Spleen (tissue), 11 donors: ENCODE results near the gene PRKRIP1. TPM values are rescaled to one million over a fixed set of nuclear protein-coding genes. Genes with fewer than 3 reads are reported as not detected.
"Not testable (repeated sequence)": the region's sequence is repeated elsewhere in the genome, so short reads cannot be mapped to it uniquely, and the experiment has no call there.

ENCODE experiments used
- DNase-seq: peaks from one replicate; pipeline ENCODE4 v3.0.0-alpha.2; 2020
- H3K27ac ChIP-seq, 8 donors: fragments of 200-600 bp; sonication (generic) in 7 of 8; 1 replicate in 4 of 8; 2 replicates in 4 of 8; pipeline versions ENCODE4 v1.5.0 to v1.8.0; 2016 to 2021; ENCODE audit warnings: inconsistent platforms in 4 of 8, mild to moderate bottlenecking in 4 of 8, moderate library complexity in 1 of 8
- H3K27me3 ChIP-seq, 7 donors: fragments of 200-600 bp; sonication (generic) in 6 of 7; replicated peaks in 1 of 7; 1 replicate in 4 of 7; 2 replicates in 3 of 7; pipeline versions ENCODE4 v1.5.0 to v1.8.0; 2016 to 2021; ENCODE audit warnings: inconsistent platforms in 3 of 7, mild to moderate bottlenecking in 1 of 7
- H3K36me3 ChIP-seq, 6 donors: fragments of 200-600 bp; sonication (generic) in 5 of 6; 1 replicate in 4 of 6; 2 replicates in 2 of 6; pipeline versions ENCODE4 v1.5.0 to v1.8.0; 2016 to 2021; ENCODE audit warnings: inconsistent platforms in 2 of 6
- H3K4me1 ChIP-seq, 6 donors: fragments of 200-600 bp; sonication (generic) in 5 of 6; 1 replicate in 3 of 6; 2 replicates in 3 of 6; pipeline versions ENCODE4 v1.5.0 to v1.8.0; 2016 to 2021; ENCODE audit warnings: inconsistent platforms in 3 of 6
- H3K4me3 ChIP-seq, 8 donors: fragments of 200-600 bp; sonication (generic) in 7 of 8; 1 replicate in 4 of 8; 2 replicates in 4 of 8; pipeline versions ENCODE4 v1.5.0 to v1.8.0; 2016 to 2021; ENCODE audit warnings: inconsistent platforms in 4 of 8, mild to moderate bottlenecking in 4 of 8, moderate library complexity in 2 of 8
- H3K9me3 ChIP-seq, 8 donors: fragments of 200-600 bp; sonication (generic) in 7 of 8; 1 replicate in 4 of 8; 2 replicates in 4 of 8; pipeline versions ENCODE4 v1.5.0 to v1.8.0; 2016 to 2021; ENCODE audit warnings: inconsistent platforms in 4 of 8
- CTCF ChIP-seq, 11 experiments: fragments of 200-600 bp in 7 of 11; fragments of 450-650 bp in 4 of 11; sonication (generic) in 4 of 11; IDR thresholded peaks in 8 of 11; conservative IDR thresholded peaks in 3 of 11; 1 replicate in 7 of 11; 2 replicates in 4 of 11; pipeline versions ENCODE4 v1.4.0 to v1.8.0; 2016 to 2021; ENCODE audit warnings: antibody characterized with exemption in 11 of 11, inconsistent platforms in 4 of 11, mild to moderate bottlenecking in 1 of 11
- POLR2A ChIP-seq, 3 donors: fragments of 450-650 bp; IDR thresholded peaks; one replicate each; pipeline ENCODE4 v1.5.1; 2017; ENCODE audit warnings: antibody characterized with exemption in 3 of 3, mild to moderate bottlenecking in 1 of 3
- POLR2AphosphoS5 ChIP-seq, 3 donors: sonication (generic); formaldehyde crosslinking; IDR thresholded peaks; one replicate each; pipeline ENCODE4 v1.5.1; 2017; ENCODE audit warnings: antibody characterized with exemption in 3 of 3
- WGBS, 5 donors: extraction: QIAGEN DNeasy Blood & Tissue Kit in 3 of 5; methylation state at CpG; one replicate each; pipeline versions ENCODE4 v1.1.5 to v1.1.7; 2013 to 2018; 5-methylcytosine and 5-hydroxymethylcytosine counted together
- intact Hi-C: fragments of 100-400 bp; cut with DNase I; formaldehyde crosslinking; loops from one replicate; pipeline ENCODE4 v1.15.0; 2023; ENCODE audit warnings: low total_unique reads
- polyA plus RNA-seq, 3 donors: library from polyadenylated mRNA; stranded (reverse); fragments of 200-250 nt; gene quantifications; one replicate each; pipeline ENCODE4 v1.2.1, GENCODE V29; 2013
- total RNA-seq, 7 donors: library from RNA; depleted of rRNA in 3 of 7; stranded (reverse); fragments of >200 nt in 3 of 7; fragmentation: NEBNext Ultra II Directional in 4 of 7; extraction: Animal tissue kit (Norgen Biotek cat#: 25700) in 4 of 7; gene quantifications; one replicate each; pipeline versions ENCODE4 v1.1.0 to v1.2.1, GENCODE V29; 2016 to 2021
- donor health status: healthy with polysubstance abuse.
- donor health status: DM: no; HTN: no; CAD: no; lungs with moderate emphysema.
- donor health status: DM: no; HTN: no; CAD: no.
- donor health status: Bipolar disorder and iron deficiency.
- donor health status: healthy.
- donor health status: DM: no; HTN: no; CAD: no.
- donor health status: DM: yes; HTN: yes; CAD: no.

PRKRIP1 gene
- total and polyA plus RNA-seq, 10 donors: 25.0 to 45.7 (median 30.4) TPM

- intact Hi-C loops: loop anchor here (5.0 kb wide), 1 partner anchor 48 kb away; no protein-coding TSS in a partner anchor
- H3K9me3 ChIP-seq, H3K27me3 ChIP-seq, H3K27ac ChIP-seq, H3K4me3 ChIP-seq, DNase-seq, H3K4me1 ChIP-seq: not testable (repeated sequence)
- H3K36me3 ChIP-seq: peaks cover 0 to 53% (median 42%) of the 10 kb centered on the region in 6 donors
- TF ChIP-seq POLR2AphosphoS5 (IDR thresholded peaks at IDR 0.05): peak in 1 of 3 donors; percentile 8
- WGBS, 5 donors: 85 to 90% (median 89%) methylated on average over 10 of the region's 10 CpGs
Measured at GRCh38 chr7:102454932-102455331, 58.8 kb downstream of the PRKRIP1 start.

GRCh38 chr7:102455596-102455995 lies 59.4 kb downstream of the PRKRIP1 start:
- Histone ChIP-seq H3K36me3 (peaks cover 0 to 53% (median 42%) of the 10 kb centered on the region in 6 donors), H3K27ac (no peak overlapping the region), H3K9me3 (no peaks in the 10 kb centered on the region), H3K4me1 (peaks cover 0 to 9% (median 0%) of the 10 kb centered on the region in 6 donors), H3K27me3 (no peaks in the 10 kb centered on the region), H3K4me3 (no peak overlapping the region)
- TF ChIP-seq POLR2AphosphoS5 (IDR thresholded peaks at IDR 0.05) (peak in 2 of 3 donors; percentile 5 to 64), CTCF (IDR thresholded peaks at IDR 0.05 in 8 of 11, conservative IDR thresholded peaks at IDR 0.05 in 3 of 11) (no peak)
- 84 to 94% (median 90%) methylated on average over 5 to 11 of the region's 11 CpGs for WGBS, 5 donors
- no peak for DNase-seq
- intact Hi-C loops: loop anchor here (5.0 kb wide), 1 partner anchor 48 kb away; no protein-coding TSS in a partner anchor

DNA sequence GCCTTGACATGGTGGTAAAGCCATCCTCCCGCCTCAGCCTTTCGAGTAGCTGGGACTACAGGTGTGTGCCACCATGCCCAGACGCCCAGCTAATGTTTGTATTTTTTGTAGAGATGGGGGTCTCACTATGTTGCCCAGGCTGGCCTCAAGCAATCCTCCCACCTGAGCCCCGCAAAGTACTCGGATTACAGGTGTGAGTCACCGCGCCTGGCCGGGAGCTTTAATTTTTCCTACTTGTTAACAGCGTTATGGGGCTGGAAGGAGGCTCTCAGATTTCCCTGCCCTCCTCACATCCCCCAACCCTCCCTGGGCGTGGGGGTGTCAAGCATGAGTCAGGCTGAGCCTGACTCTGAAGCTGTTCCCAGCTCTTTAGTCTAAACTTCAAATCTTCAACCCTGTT lies 60.2 kb downstream of the PRKRIP1 start:
- intact Hi-C loops: loop anchor here (5.0 kb wide), 1 partner anchor 49 kb away; no protein-coding TSS in a partner anchor
- H3K27me3 ChIP-seq: no peaks in the 10 kb centered on the region
- H3K9me3 ChIP-seq: no peaks in the 10 kb centered on the region
- H3K4me3 ChIP-seq: no peak overlapping the region
- no peak for DNase-seq
- H3K36me3 ChIP-seq: peaks cover 0 to 53% (median 42%) of the 10 kb centered on the region in 6 donors
- H3K27ac ChIP-seq: no peak overlapping the region
- whole genome bisulfite sequencing, 5 donors: 93 to 94% (median 94%) methylated on average over 10 of the region's 10 CpGs
- TF ChIP-seq POLR2A (IDR thresholded peaks at IDR 0.05) (no peak), POLR2AphosphoS5 (IDR thresholded peaks at IDR 0.05) (no peak), CTCF (IDR thresholded peaks at IDR 0.05 in 8 of 11, conservative IDR thresholded peaks at IDR 0.05 in 3 of 11) (no peak)
- peaks cover 0 to 13% (median 0%) of the 10 kb centered on the region in 6 donors for H3K4me1 ChIP-seq

DNA sequence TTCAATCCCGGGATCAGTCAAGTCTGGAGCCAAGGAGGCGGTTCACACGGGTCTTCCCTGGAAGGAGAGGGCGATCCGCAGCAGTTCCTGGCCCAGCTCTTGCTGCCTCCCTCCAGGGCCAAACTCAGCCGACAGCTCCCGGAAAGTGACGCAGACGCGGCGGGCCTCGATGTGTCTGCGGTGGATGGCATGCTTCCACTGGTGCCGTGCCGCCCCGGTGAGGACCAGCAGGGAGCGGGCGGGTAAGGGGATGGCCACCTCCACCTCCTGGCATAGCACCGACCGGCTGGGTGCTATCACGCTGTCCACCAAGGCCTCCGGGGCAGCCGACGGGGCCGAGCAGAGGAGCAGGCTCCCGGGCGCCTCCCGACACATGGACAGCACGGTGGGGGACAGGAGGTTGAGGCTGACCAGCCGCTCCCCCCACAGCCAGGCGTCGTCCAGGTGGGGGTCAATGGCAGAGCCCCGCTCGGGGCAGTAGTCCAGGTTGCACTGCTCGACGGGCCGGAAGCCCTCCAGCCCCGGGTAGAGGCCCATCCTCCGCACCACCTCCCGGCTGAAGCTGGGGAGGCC lies 61.3 kb downstream of the PRKRIP1 start:
- H3K9me3 ChIP-seq: no peaks in the 10 kb centered on the region
- 94 to 97% (median 96%) methylated on average over 5 to 40 of the region's 40 CpGs for WGBS, 5 donors
- no peak overlapping the region for H3K27ac ChIP-seq
- H3K36me3 ChIP-seq: peaks cover 0 to 53% (median 42%) of the 10 kb centered on the region in 6 donors
- no peak overlapping the region for H3K4me3 ChIP-seq
- H3K4me1 ChIP-seq: peaks cover 0 to 22% (median under 1%) of the 10 kb centered on the region in 6 donors
- TF ChIP-seq POLR2AphosphoS5 (IDR thresholded peaks at IDR 0.05) (peak; percentile 30 to 77 (median 42)), POLR2A (IDR thresholded peaks at IDR 0.05) (no peak), CTCF (IDR thresholded peaks at IDR 0.05 in 8 of 11, conservative IDR thresholded peaks at IDR 0.05 in 3 of 11) (no peak)
- H3K27me3 ChIP-seq: no peaks in the 10 kb centered on the region
- DNase-seq: no peak
- intact Hi-C loops: loop anchor here (5.0 kb wide), 1 partner anchor 50 kb away; no protein-coding TSS in a partner anchor
